Naive thymus-derived CD8-positive, alpha-beta T cell (primary cell): ENCODE data around the gene INSYN2A. TPM values are rescaled to one million over a fixed set of nuclear protein-coding genes. Genes with fewer than 3 reads are reported as not detected.

ENCODE experiments used
- ATAC-seq, 2 donors: fragments of 150-1000 bp; cut with Tn5 transposase in 1 of 2; sonication (Bioruptor Pico), chemical (Tn5 transposase) in 1 of 2; 1 replicate in 1 of 2; 2 replicates in 1 of 2; pipeline ENCODE4 v1.10.0; 2021; ENCODE audit warnings: mild to moderate bottlenecking in 2 of 2, moderate library complexity in 2 of 2
- POLR2A ChIA-PET: fragments of 350-600 bp; sonication (Branson Sonifier 250); formaldehyde crosslinking; loops from one replicate; lab custom pipeline; 2021; ENCODE audit warnings: antibody characterized with exemption; lab: Charles Lee
- DNase-seq, 10 donors: peaks; one replicate each; pipeline versions ENCODE4 v3.0.0 to v3.0.0-alpha.2; 2020 to 2022
- H3K27ac Mint-ChIP-seq, 10 donors: one replicate each; pipeline ENCODE4 v1.8.0; 2020 to 2022; ENCODE audit warnings: mild to moderate bottlenecking in 10 of 10, mixed read lengths in 10 of 10, moderate library complexity in 4 of 10, inconsistent platforms in 1 of 10
- H3K27me3 Mint-ChIP-seq, 5 donors: one replicate each; pipeline ENCODE4 v1.8.0; 2021 to 2022; ENCODE audit warnings: mixed read lengths in 5 of 5
- H3K36me3 Mint-ChIP-seq, 3 donors: one replicate each; pipeline ENCODE4 v1.8.0; 2020 to 2022; ENCODE audit warnings: mixed read lengths in 3 of 3, mild to moderate bottlenecking in 2 of 3, inconsistent platforms in 1 of 3
- H3K4me1 Mint-ChIP-seq, 4 donors: one replicate each; pipeline ENCODE4 v1.8.0; 2021 to 2022; ENCODE audit warnings: mixed read lengths in 4 of 4
- H3K4me3 Mint-ChIP-seq, 10 donors: one replicate each; pipeline ENCODE4 v1.8.0; 2020 to 2022; ENCODE audit warnings: mild to moderate bottlenecking in 10 of 10, mixed read lengths in 10 of 10, moderate library complexity in 6 of 10, inconsistent platforms in 1 of 10
- H3K9me3 Mint-ChIP-seq, 9 donors: one replicate each; pipeline ENCODE4 v1.8.0; 2020 to 2022; ENCODE audit warnings: mixed read lengths in 9 of 9, mild to moderate bottlenecking in 3 of 9, inconsistent platforms in 1 of 9, moderate library complexity in 1 of 9
- polyA plus RNA-seq, 3 donors: library from polyadenylated mRNA; unstranded; fragments of 300-500 nt; fragmentation: Illumina TruSeq; gene quantifications; one replicate each; pipeline ENCODE4 v1.2.3, GENCODE V29; 2021
- total RNA-seq, 8 experiments: library from RNA in 2 of 8; stranded (reverse) in 2 of 8; gene quantifications; one replicate each; pipeline ENCODE4 v1.2.3 and lab custom pipeline; 2021 to 2026

INSYN2A gene
- total and polyA plus RNA-seq, 5 experiments from 2014 or later: not detected

GRCh38 chr10:127146661-127147060, 49.7 kb downstream of the INSYN2A start:
- DNase-seq: no peak
- Mint-ChIP-seq H3K4me1 (no peaks in the 10 kb centered on the region), H3K36me3 (no peaks in the 10 kb centered on the region), H3K27ac (no peak overlapping the region), H3K9me3 (no peaks in the 10 kb centered on the region), H3K4me3 (no peak overlapping the region), H3K27me3 (peaks cover 0 to 6% (median 0%) of the 10 kb centered on the region in 5 donors)
- ATAC-seq: no peak
- POLR2A ChIA-PET: no interaction called here
